ENCODE results near the gene DAP. TPM values are rescaled to one million over a fixed set of nuclear protein-coding genes. Genes with fewer than 3 reads are reported as not detected.

Gene DAP
- total and polyA plus RNA-seq, 2 of the 13 experiments (the other 11 are each of a cell fraction or from before 2014, with no cell fraction given) = 22.0 to 57.5 TPM

GRCh38 chr5:10710513-10711128 lies 50.4 kb downstream of the DAP start:
- Histone ChIP-seq H3K79me2 (ENCODE audit: insufficient read depth, low read length) (peaks cover 4% of the 10 kb centered on the region), H3K9ac (ENCODE audit: insufficient read depth, low read depth, low read length) (no peak overlapping the region), H3K27ac (ENCODE audit: extremely low read length, insufficient read depth, low read length) (no peak overlapping the region), H3K4me1 (ENCODE audit: insufficient read depth, low read length) (no peaks in the 10 kb centered on the region), H2AFZ (ENCODE audit: low read length) (no peak overlapping the region), H3K9me3 (ENCODE audit: low read length) (no peaks in the 10 kb centered on the region), H4K20me1 (ENCODE audit: insufficient read depth, low read length) (peaks cover 22% of the 10 kb centered on the region; the same call in 1 of the 2 replicates), H3K36me3 (replicated peaks in 1 of 2; ENCODE audit: control insufficient read depth in 1 of 2, insufficient read depth in 2 of 2, low read length in 2 of 2) (peaks cover 19 to 59% of the 10 kb centered on the region in 2 experiments), H3K27me3 (ENCODE audit: control insufficient read depth in 1 of 2, insufficient read depth in 2 of 2, low read length in 2 of 2) (no peaks in the 10 kb centered on the region), H3K4me2 (ENCODE audit: low read depth, low read length) (no peak overlapping the region), H3K4me3 (replicated peaks in 1 of 3; ENCODE audit: insufficient read depth in 1 of 3, low read depth in 2 of 3, low read length in 3 of 3) (no peak overlapping the region)
- WGBS (ENCODE audit: low lambda C conversion rate) = 94% methylated on average over 10 of the region's 10 CpGs
- peak; percentile 46 for TF ChIP-seq AGO2 (optimal IDR thresholded peaks at IDR 0.05; ENCODE audit: low read depth, low read length)
- TF ChIP-seq ZNF260 (CRISPR knock-in tag; IDR thresholded peaks at IDR 0.05; ENCODE audit: borderline replicate concordance, low read depth) = no peak
- ATAC-seq (no peak), DNase-seq (ENCODE audit: low spot score) (no peak), FAIRE-seq (no peak)
- intact Hi-C loops (cut with micrococcal nuclease; ENCODE audit: unreplicated experiment) (no loop called here), in situ Hi-C loops (cut with HindIII; ENCODE audit: extremely low pct_ligation_motif_present, low pct_unique_long_range_greater_than_20kb) (no loop called here)
- no TSS peak for BruUV-seq (replicated peaks)
- ChIA-PET CTCF (ENCODE audit: low intra/inter-chr PET ratio, low total read pairs) (no interaction called here), POLR2A (no interaction called here)

GRCh38 chr5:10709933-10710332 lies 51.1 kb downstream of the DAP start:
- Histone ChIP-seq H4K20me1 (ENCODE audit: insufficient read depth, low read length) (peaks cover 22% of the 10 kb centered on the region; the same call in 1 of the 2 replicates), H3K36me3 (replicated peaks in 1 of 2; ENCODE audit: control insufficient read depth in 1 of 2, insufficient read depth in 2 of 2, low read length in 2 of 2) (peaks cover 22 to 58% of the 10 kb centered on the region in 2 experiments), H3K9ac (ENCODE audit: insufficient read depth, low read depth, low read length) (no peak overlapping the region), H3K4me2 (ENCODE audit: low read depth, low read length) (no peak overlapping the region), H3K9me3 (ENCODE audit: low read length) (no peaks in the 10 kb centered on the region), H2AFZ (ENCODE audit: low read length) (no peak overlapping the region), H3K79me2 (ENCODE audit: insufficient read depth, low read length) (peaks cover 4% of the 10 kb centered on the region), H3K27me3 (ENCODE audit: control insufficient read depth in 1 of 2, insufficient read depth in 2 of 2, low read length in 2 of 2) (no peaks in the 10 kb centered on the region), H3K27ac (ENCODE audit: extremely low read length, insufficient read depth, low read length) (no peak overlapping the region), H3K4me3 (replicated peaks in 1 of 3; ENCODE audit: insufficient read depth in 1 of 3, low read depth in 2 of 3, low read length in 3 of 3) (no peak overlapping the region), H3K4me1 (ENCODE audit: insufficient read depth, low read length) (no peaks in the 10 kb centered on the region)
- POLR2A ChIA-PET = no interaction called here
- CTCF ChIA-PET (ENCODE audit: low intra/inter-chr PET ratio, low total read pairs) = no interaction called here
- BruUV-seq (replicated peaks) = no TSS peak
- ATAC-seq (no peak), DNase-seq (ENCODE audit: low spot score) (no peak), FAIRE-seq (no peak)
- intact Hi-C loops (cut with micrococcal nuclease; ENCODE audit: unreplicated experiment) = no loop called here
- TF ChIP-seq REL (CRISPR knock-in tag; conservative IDR thresholded peaks at IDR 0.05) (no peak), PRPF4 (IDR thresholded peaks at IDR 0.05; ENCODE audit: low read depth, low read length, poor library complexity, severe bottlenecking) (no peak), PTBP1 (IDR thresholded peaks at IDR 0.05; ENCODE audit: low read depth, low read length, poor library complexity, severe bottlenecking) (no peak), ZMYM3 (CRISPR knock-in tag; IDR thresholded peaks at IDR 0.05) (no peak), ZNF180 (CRISPR knock-in tag; IDR thresholded peaks at IDR 0.05; ENCODE audit: borderline replicate concordance, low read depth) (no peak), ZNF775 (CRISPR knock-in tag; IDR thresholded peaks at IDR 0.05; ENCODE audit: borderline replicate concordance) (no peak), ZNF121 (CRISPR knock-in tag; IDR thresholded peaks at IDR 0.05) (no peak), CTCF (CRISPR knock-in tag; IDR thresholded peaks at IDR 0.05) (no peak), ZNF556 (CRISPR knock-in tag; IDR thresholded peaks at IDR 0.05; ENCODE audit: borderline replicate concordance) (no peak), AKAP8 (CRISPR knock-in tag; IDR thresholded peaks at IDR 0.05) (no peak), CAMTA2 (CRISPR knock-in tag; IDR thresholded peaks at IDR 0.05; ENCODE audit: borderline replicate concordance) (no peak)
- in situ Hi-C loops (cut with HindIII; ENCODE audit: extremely low pct_ligation_motif_present, low pct_unique_long_range_greater_than_20kb) = no loop called here
- 98% methylated on average over 8 of the region's 8 CpGs for WGBS (ENCODE audit: low lambda C conversion rate)

Measured in HepG2 (cell line).